BLaER1 (cell line): ENCODE data around the gene TJP1.
"Not testable (repeated sequence)": the region's sequence is repeated elsewhere in the genome, so short reads cannot be mapped to it uniquely, and the experiment has no call there.

Source experiments
- H3K27ac ChIP-seq: shearing (Covaris generic); formaldehyde crosslinking; 2 replicates; pipeline ENCODE4 v1.8.1; 2022
- H3K27me3 ChIP-seq: shearing (Covaris generic); formaldehyde crosslinking; 2 replicates; pipeline ENCODE4 v1.8.1; 2022
- H3K36me3 ChIP-seq: shearing (Covaris generic); formaldehyde crosslinking; 2 replicates; pipeline ENCODE4 v1.8.1; 2022
- H3K4me1 ChIP-seq: shearing (Covaris generic); formaldehyde crosslinking; 2 replicates; pipeline ENCODE4 v1.8.1; 2022
- H3K4me2 ChIP-seq: shearing (Covaris generic); formaldehyde crosslinking; 2 replicates; pipeline ENCODE4 v1.8.1; 2022
- H3K4me3 ChIP-seq: shearing (Covaris generic); formaldehyde crosslinking; 2 replicates; pipeline ENCODE4 v1.8.1; 2022
- H3K9ac ChIP-seq: shearing (Covaris generic); formaldehyde crosslinking; 2 replicates; pipeline ENCODE4 v1.8.1; 2022
- H3K9me3 ChIP-seq: shearing (Covaris generic); formaldehyde crosslinking; 2 replicates; pipeline ENCODE4 v1.8.1; 2022
- H4K20me1 ChIP-seq: shearing (Covaris generic); formaldehyde crosslinking; 2 replicates; pipeline ENCODE4 v1.8.1; 2022
- Cebpa-rat ChIP-seq: shearing (Covaris generic); IDR thresholded peaks from 2 replicates; pipeline ENCODE4 v1.8.1; 2022

Gene TJP1

GRCh38 chr15:29664406-29664805 lies 157.9 kb downstream of the TJP1 start:
- no peaks in the 10 kb centered on the region for H3K27me3 ChIP-seq
- no peaks in the 10 kb centered on the region for H3K36me3 ChIP-seq
- no peak overlapping the region for H3K27ac ChIP-seq
- peaks cover 12% of the 10 kb centered on the region for H3K4me1 ChIP-seq
- TF ChIP-seq Cebpa-rat = no peak
- H4K20me1 ChIP-seq = no peaks in the 10 kb centered on the region
- H3K9me3 ChIP-seq = no peaks in the 10 kb centered on the region
- H3K4me3 ChIP-seq = no peak overlapping the region
- H3K9ac ChIP-seq = no peak overlapping the region
- no peak overlapping the region for H3K4me2 ChIP-seq

- not testable (repeated sequence) for H3K27me3 ChIP-seq, H4K20me1 ChIP-seq, H3K27ac ChIP-seq, H3K4me1 ChIP-seq, H3K36me3 ChIP-seq, H3K4me3 ChIP-seq, H3K4me2 ChIP-seq, H3K9ac ChIP-seq
- H3K9me3 ChIP-seq = peaks cover 29% of the 10 kb centered on the region
These were observed 164.8 kb downstream of the TJP1 start for GRCh38 chr15:29657476-29657817.

- H3K27ac ChIP-seq = no peak overlapping the region
- no peaks in the 10 kb centered on the region for H3K27me3 ChIP-seq
- H3K36me3 ChIP-seq = no peaks in the 10 kb centered on the region
- H3K9ac ChIP-seq = no peak overlapping the region
- H3K4me1 ChIP-seq = no peaks in the 10 kb centered on the region
- peaks cover 35% of the 10 kb centered on the region for H3K9me3 ChIP-seq
- H3K4me2 ChIP-seq = no peak overlapping the region
- TF ChIP-seq Cebpa-rat = no peak
- H3K4me3 ChIP-seq = no peak overlapping the region
- no peaks in the 10 kb centered on the region for H4K20me1 ChIP-seq
These were observed 165.4 kb downstream of the TJP1 start for GRCh38 chr15:29656636-29657475.

GRCh38 chr15:29652595-29652994 lies 169.7 kb downstream of the TJP1 start:
- Histone ChIP-seq H3K27ac (no peak overlapping the region), H3K4me2 (no peak overlapping the region), H4K20me1 (no peaks in the 10 kb centered on the region), H3K36me3 (no peaks in the 10 kb centered on the region), H3K4me3 (no peak overlapping the region), H3K4me1 (no peaks in the 10 kb centered on the region), H3K9ac (no peak overlapping the region), H3K27me3 (no peaks in the 10 kb centered on the region), H3K9me3 (peaks cover 44% of the 10 kb centered on the region)
- no peak for TF ChIP-seq Cebpa-rat

- Histone ChIP-seq H3K4me2 (no peak overlapping the region), H3K9ac (no peak overlapping the region), H3K27me3 (no peaks in the 10 kb centered on the region), H3K27ac (no peak overlapping the region), H3K4me1 (no peaks in the 10 kb centered on the region), H3K36me3 (no peaks in the 10 kb centered on the region), H3K4me3 (no peak overlapping the region), H3K9me3 (peaks cover 38% of the 10 kb centered on the region), H4K20me1 (no peaks in the 10 kb centered on the region)
- TF ChIP-seq Cebpa-rat = no peak
These were observed 170.6 kb downstream of the TJP1 start for GRCh38 chr15:29651476-29652233.
